Mesendoderm (in vitro differentiated cells): ENCODE results near the gene GAS6.

Experiments
- DNase-seq: peaks from one replicate; pipeline ENCODE4 v3.0.0; 2013
- H2AK5ac ChIP-seq: 2 replicates; pipeline ENCODE4 v1.6.1; 2013; ENCODE audit warnings: low read length, inconsistent platforms
- H2BK120ac ChIP-seq: 2 replicates; pipeline ENCODE4 v1.6.1; 2013; ENCODE audit warnings: low read depth, mild to moderate bottlenecking, low read length, moderate library complexity, mixed read lengths
- H2BK15ac ChIP-seq: replicated peaks from 2 replicates; pipeline ENCODE4 v1.6.1; 2013; ENCODE audit warnings: low read depth, mild to moderate bottlenecking, moderate library complexity
- H2BK5ac ChIP-seq: 2 replicates; pipeline ENCODE4 v1.6.1; 2013; ENCODE audit warnings: low read length, inconsistent platforms
- H3K18ac ChIP-seq: 2 replicates; pipeline ENCODE4 v1.6.1; 2013; ENCODE audit warnings: mild to moderate bottlenecking, low read length, mixed read lengths
- H3K23ac ChIP-seq: one replicate; pipeline ENCODE4 v1.6.1; 2013; ENCODE audit warnings: low read length
- H3K27ac ChIP-seq: 2 replicates; pipeline ENCODE4 v1.5.1; 2013; ENCODE audit warnings: low read depth, mild to moderate bottlenecking, inconsistent platforms, low read length, moderate library complexity
- H3K27me3 ChIP-seq: 2 replicates; pipeline ENCODE4 v1.6.1; 2013; ENCODE audit warnings: low read length, control low read depth, mild to moderate bottlenecking, inconsistent platforms; ENCODE audit not compliant: insufficient read depth, poor library complexity
- H3K36me3 ChIP-seq: 2 replicates; pipeline ENCODE4 v1.6.1; 2013; ENCODE audit warnings: low read length, inconsistent platforms; ENCODE audit not compliant: control insufficient read depth, insufficient read depth
- H3K4ac ChIP-seq: one replicate; pipeline ENCODE4 v1.6.1; 2013; ENCODE audit warnings: low read depth, mild to moderate bottlenecking, low read length, moderate library complexity
- H3K4me1 ChIP-seq: 2 replicates; pipeline ENCODE4 v1.6.1; 2013; ENCODE audit warnings: low read depth, low read length, inconsistent platforms; ENCODE audit not compliant: control insufficient read depth
- H3K4me2 ChIP-seq: 2 replicates; pipeline ENCODE4 v1.6.1; 2013; ENCODE audit warnings: low read length
- H3K4me3 ChIP-seq: 2 replicates; pipeline ENCODE4 v1.5.1; 2013; ENCODE audit warnings: mild to moderate bottlenecking, low read length
- H3K56ac ChIP-seq: one replicate; pipeline ENCODE4 v1.6.1; 2013; ENCODE audit warnings: low read length
- H3K79me1 ChIP-seq: 2 replicates; pipeline ENCODE4 v1.6.1; 2013; ENCODE audit warnings: low read length, inconsistent platforms
- H3K79me2 ChIP-seq: 2 replicates; pipeline ENCODE4 v1.6.1; 2013; ENCODE audit warnings: mild to moderate bottlenecking, low read length; ENCODE audit not compliant: control insufficient read depth, insufficient read depth
- H3K9ac ChIP-seq: 2 replicates; pipeline ENCODE4 v1.6.1; 2013; ENCODE audit warnings: low read length, inconsistent platforms
- H4K5ac ChIP-seq: one replicate; pipeline ENCODE4 v1.6.1; 2013; ENCODE audit warnings: low read length
- H4K8ac ChIP-seq: one replicate; pipeline ENCODE4 v1.6.1; 2013; ENCODE audit warnings: low read depth, mild to moderate bottlenecking, control low read depth, low read length, moderate library complexity
- WGBS: extraction: QIAGEN DNeasy Blood & Tissue Kit; methylation state at CpG from one replicate; pipeline ENCODE4 v1.1.7; 2013; ENCODE audit warnings: low lambda C conversion rate, missing lambda C conversion rate; ENCODE audit not compliant: insufficient coverage; ENCODE audit errors: extremely low coverage; 5-methylcytosine and 5-hydroxymethylcytosine counted together

GAS6 gene

DNA sequence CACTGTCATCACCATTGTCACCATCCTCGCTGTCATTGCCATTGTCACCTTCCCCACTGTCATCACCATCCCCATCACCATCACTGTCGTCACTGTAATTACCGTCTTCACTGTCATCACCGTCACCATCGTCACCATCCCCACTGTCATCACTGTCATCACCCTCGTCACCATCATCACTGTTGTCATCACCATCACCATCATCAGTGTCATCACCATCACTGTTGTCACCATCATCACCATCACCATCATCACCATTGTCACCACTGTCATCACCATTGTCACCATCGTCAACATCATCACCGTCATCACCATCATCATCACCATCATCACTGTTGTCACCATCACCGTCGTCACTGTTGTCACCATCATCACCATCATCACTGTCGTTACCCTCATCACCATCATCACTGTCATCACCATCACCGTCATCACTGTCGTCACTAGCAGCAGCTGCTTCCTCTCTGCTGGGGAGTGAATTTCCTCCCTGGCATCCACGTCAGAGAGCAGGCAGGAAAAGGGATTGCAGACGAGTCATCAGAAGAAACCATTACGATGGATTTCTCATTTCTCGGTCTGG, 77.5 kb downstream of the GAS6 start:
- no peak overlapping the region for H3K4me2 ChIP-seq
- H3K4ac ChIP-seq, result no peak overlapping the region
- no peak overlapping the region for H3K56ac ChIP-seq
- no peak overlapping the region for H2AK5ac ChIP-seq
- no peaks in the 10 kb centered on the region for H3K4me1 ChIP-seq
- no peak overlapping the region for H3K4me3 ChIP-seq
- no peaks in the 10 kb centered on the region for H3K36me3 ChIP-seq
- no peak overlapping the region for H3K9ac ChIP-seq
- no peak overlapping the region for H2BK5ac ChIP-seq
- H3K79me1 ChIP-seq, result no peaks in the 10 kb centered on the region
- no peaks in the 10 kb centered on the region for H3K27me3 ChIP-seq
- no peak overlapping the region for H2BK120ac ChIP-seq
- no peak overlapping the region for H3K18ac ChIP-seq
- no peak overlapping the region for H3K27ac ChIP-seq
- H4K5ac ChIP-seq, result no peak overlapping the region
- no peak for DNase-seq
- H3K23ac ChIP-seq, result no peak overlapping the region
- no peak overlapping the region for H4K8ac ChIP-seq
- H2BK15ac ChIP-seq, result no peak overlapping the region
- no CpG with 5 or more reads among the region's 17 CpGs for WGBS
- H3K79me2 ChIP-seq, result no peaks in the 10 kb centered on the region

DNA sequence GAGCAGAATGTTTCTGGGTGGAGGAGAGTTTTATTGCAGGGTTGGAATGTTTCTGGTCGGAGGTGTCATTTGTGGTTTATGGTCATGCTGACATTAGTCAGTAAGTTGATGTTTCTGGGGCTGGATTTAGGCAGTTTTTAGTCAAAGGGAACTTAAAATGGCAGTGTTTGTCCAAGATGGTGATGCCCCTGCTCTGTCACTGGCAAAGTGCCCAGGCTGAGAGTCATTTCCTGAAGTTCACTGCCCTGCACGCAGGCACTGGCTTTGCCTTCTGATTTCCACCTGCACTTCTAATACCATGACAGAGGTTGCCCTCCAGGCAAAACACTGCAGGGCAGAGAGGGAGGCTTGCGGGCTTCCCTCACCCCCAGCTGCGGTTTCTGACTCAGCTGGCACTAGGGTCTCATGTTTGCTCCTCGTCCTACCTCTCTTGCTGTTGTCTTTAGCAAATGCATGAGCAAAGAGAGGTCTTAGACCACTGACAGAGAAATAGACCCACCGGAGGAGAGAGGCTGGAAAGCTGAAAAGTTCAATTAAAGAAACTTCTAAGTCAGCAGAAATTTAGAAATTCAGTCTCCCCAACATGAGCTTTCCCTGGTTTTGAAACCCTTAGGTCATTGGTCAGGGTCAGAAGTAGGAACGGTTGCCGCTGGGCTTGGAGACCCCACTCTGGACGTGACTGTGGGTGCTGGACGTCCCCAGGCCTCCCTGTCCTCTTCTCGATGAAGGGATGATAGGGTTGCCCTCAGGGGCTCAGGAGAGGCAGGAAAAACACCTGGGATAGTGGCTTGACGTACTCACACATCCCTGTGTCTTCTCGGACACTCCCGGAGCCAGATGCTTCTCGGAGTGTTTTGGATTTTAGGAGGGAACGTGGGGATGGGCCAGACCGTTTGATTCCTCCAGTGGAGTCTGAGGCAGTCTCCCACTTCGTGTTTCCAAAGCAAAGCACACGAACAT, 78.5 kb downstream of the GAS6 start:
- H3K4me2 ChIP-seq, result no peak overlapping the region
- H3K36me3 ChIP-seq, result no peaks in the 10 kb centered on the region
- no peak overlapping the region for H2BK120ac ChIP-seq
- H3K23ac ChIP-seq, result no peak overlapping the region
- no peak overlapping the region for H4K8ac ChIP-seq
- H2BK15ac ChIP-seq, result no peak overlapping the region
- H2BK5ac ChIP-seq, result no peak overlapping the region
- no peak overlapping the region for H2AK5ac ChIP-seq
- H3K79me2 ChIP-seq, result no peaks in the 10 kb centered on the region
- H3K27ac ChIP-seq, result no peak overlapping the region
- H4K5ac ChIP-seq, result no peak overlapping the region
- H3K4me3 ChIP-seq, result no peak overlapping the region
- no peaks in the 10 kb centered on the region for H3K4me1 ChIP-seq
- H3K79me1 ChIP-seq, result no peaks in the 10 kb centered on the region
- no CpG with 5 or more reads among the region's 19 CpGs for WGBS
- no peak overlapping the region for H3K56ac ChIP-seq
- no peak for DNase-seq
- H3K18ac ChIP-seq, result no peak overlapping the region
- no peak overlapping the region for H3K4ac ChIP-seq
- H3K27me3 ChIP-seq, result no peaks in the 10 kb centered on the region
- H3K9ac ChIP-seq, result no peak overlapping the region

DNA sequence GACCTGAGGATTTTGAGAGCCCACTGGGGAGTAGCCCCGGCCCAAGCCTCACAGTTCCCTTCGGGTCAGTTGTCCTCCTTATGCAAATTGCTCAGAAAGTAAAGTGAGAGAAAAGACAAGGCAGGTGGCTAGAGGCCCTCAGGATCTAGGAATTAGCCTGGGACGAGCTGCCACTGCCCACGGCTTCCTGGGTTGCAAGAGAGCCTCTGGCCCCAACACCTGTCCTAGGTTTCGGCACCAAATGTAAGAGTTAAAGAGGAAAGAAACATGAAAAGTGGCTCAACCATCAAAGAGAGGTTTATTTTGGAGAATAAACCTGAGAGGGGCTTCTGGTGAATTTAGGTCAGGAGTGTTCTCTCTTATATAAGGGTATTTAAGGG, 79.2 kb downstream of the GAS6 start:
- Histone ChIP-seq H3K56ac (no peak overlapping the region), H3K27me3 (no peaks in the 10 kb centered on the region), H3K4me1 (no peaks in the 10 kb centered on the region), H3K9ac (no peak overlapping the region), H3K4me2 (no peak overlapping the region), H3K27ac (no peak overlapping the region), H2AK5ac (no peak overlapping the region), H3K79me1 (no peaks in the 10 kb centered on the region), H2BK15ac (no peak overlapping the region), H3K36me3 (no peaks in the 10 kb centered on the region), H3K79me2 (no peaks in the 10 kb centered on the region), H2BK120ac (no peak overlapping the region), H3K23ac (no peak overlapping the region), H2BK5ac (no peak overlapping the region), H3K4me3 (no peak overlapping the region), H4K5ac (no peak overlapping the region), H3K18ac (no peak overlapping the region), H3K4ac (no peak overlapping the region), H4K8ac (no peak overlapping the region)
- no CpG with 5 or more reads among the region's 5 CpGs for WGBS
- no peak for DNase-seq

DNA sequence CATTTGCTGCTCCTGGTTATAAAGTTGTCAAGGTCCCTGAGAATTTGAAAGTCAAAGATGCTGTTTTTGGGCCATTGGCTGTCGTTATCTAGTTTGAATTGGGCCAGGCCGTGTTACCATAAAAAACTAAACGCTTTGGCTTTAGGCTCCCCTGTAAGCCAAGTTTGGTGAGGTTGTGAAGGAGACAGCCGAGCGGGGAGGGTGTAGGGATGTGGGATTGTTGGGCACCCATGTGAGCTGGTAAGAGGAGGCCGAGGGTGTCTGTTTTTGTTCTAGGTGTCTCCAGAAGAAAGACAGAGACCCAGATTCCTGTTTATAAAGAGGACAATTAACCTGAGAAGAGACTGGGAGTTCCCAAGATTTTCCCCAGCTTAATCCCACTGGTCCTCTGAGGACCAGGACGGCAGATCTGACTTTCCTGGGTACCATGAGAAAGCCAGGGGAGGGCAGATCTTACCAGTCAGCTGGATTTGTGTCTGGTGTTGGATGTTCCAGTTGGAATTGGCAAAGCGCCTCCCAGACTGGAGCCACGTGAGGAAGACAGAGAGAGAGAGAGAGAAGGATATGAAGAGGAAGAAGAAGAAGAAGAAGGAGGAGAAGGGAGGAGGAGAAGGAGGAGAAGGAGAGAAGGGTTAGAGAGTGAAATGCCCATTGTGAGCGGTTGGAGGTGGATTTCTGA, 79.8 kb downstream of the GAS6 start:
- H3K4me2 ChIP-seq, result no peak overlapping the region
- no peak overlapping the region for H2BK15ac ChIP-seq
- H3K79me1 ChIP-seq, result no peaks in the 10 kb centered on the region
- H4K5ac ChIP-seq, result no peak overlapping the region
- no peaks in the 10 kb centered on the region for H3K36me3 ChIP-seq
- no CpG with 5 or more reads among the region's 10 CpGs for WGBS
- H3K9ac ChIP-seq, result no peak overlapping the region
- no peak overlapping the region for H3K4me3 ChIP-seq
- no peaks in the 10 kb centered on the region for H3K79me2 ChIP-seq
- H2BK5ac ChIP-seq, result no peak overlapping the region
- H4K8ac ChIP-seq, result no peak overlapping the region
- no peak for DNase-seq
- no peaks in the 10 kb centered on the region for H3K27me3 ChIP-seq
- H3K4ac ChIP-seq, result no peak overlapping the region
- H3K18ac ChIP-seq, result no peak overlapping the region
- no peak overlapping the region for H3K27ac ChIP-seq
- no peak overlapping the region for H2AK5ac ChIP-seq
- no peaks in the 10 kb centered on the region for H3K4me1 ChIP-seq
- no peak overlapping the region for H3K56ac ChIP-seq
- H3K23ac ChIP-seq, result no peak overlapping the region
- no peak overlapping the region for H2BK120ac ChIP-seq

DNA sequence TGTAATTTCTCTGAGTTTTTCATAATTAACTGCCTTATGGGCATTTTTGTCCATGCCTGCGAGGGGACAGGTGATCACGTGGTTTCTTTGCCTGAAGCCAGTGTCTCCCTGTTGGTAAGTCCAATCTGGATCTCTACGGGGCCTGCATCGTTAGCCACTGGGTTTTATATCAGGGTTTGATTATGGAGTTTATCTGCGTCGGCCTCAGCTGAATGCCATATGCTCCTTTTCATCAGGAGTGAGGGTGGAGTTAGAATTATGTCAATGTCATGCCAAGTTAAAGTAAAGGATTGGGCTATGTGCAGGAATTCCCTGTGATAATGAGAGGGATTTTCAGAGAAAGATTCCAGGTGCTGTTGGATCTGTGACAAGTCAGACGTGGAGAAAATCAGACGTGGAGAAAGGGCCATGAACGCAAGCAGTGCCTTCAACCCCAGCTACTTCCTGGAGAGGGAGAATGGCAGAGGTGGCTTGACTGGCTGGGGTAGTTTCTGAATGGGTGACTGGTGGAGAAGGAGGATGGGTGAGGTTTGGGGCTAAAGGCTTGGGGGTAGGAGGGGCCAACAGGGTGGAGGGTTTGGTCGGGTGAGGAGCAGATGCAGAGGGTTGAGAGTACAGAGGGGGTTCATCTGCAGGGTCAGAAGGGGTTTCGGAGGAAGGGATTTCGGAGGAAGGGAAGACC, 80.5 kb downstream of the GAS6 start:
- H3K4me3 ChIP-seq, result no peak overlapping the region
- WGBS, result no CpG with 5 or more reads among the region's 12 CpGs
- no peaks in the 10 kb centered on the region for H3K27me3 ChIP-seq
- H3K36me3 ChIP-seq, result no peaks in the 10 kb centered on the region
- no peak overlapping the region for H2BK15ac ChIP-seq
- H3K23ac ChIP-seq, result no peak overlapping the region
- no peak overlapping the region for H4K5ac ChIP-seq
- H3K4me1 ChIP-seq, result no peaks in the 10 kb centered on the region
- no peak overlapping the region for H3K4me2 ChIP-seq
- H2AK5ac ChIP-seq, result no peak overlapping the region
- H3K18ac ChIP-seq, result no peak overlapping the region
- H3K27ac ChIP-seq, result no peak overlapping the region
- no peak for DNase-seq
- H4K8ac ChIP-seq, result no peak overlapping the region
- H3K79me1 ChIP-seq, result no peaks in the 10 kb centered on the region
- no peak overlapping the region for H3K56ac ChIP-seq
- no peak overlapping the region for H2BK5ac ChIP-seq
- no peaks in the 10 kb centered on the region for H3K79me2 ChIP-seq
- H3K9ac ChIP-seq, result no peak overlapping the region
- no peak overlapping the region for H2BK120ac ChIP-seq
- H3K4ac ChIP-seq, result no peak overlapping the region
